Liver (tissue), 9 donors: ENCODE measurements around the gene CLMN. TPM values are rescaled to one million over a fixed set of nuclear protein-coding genes. Genes with fewer than 3 reads are reported as not detected.

Source experiments
- DNase-seq: peaks from one replicate; pipeline ENCODE4 v3.0.0-alpha.2; 2017; ENCODE audit warnings: low spot score
- H3K27ac ChIP-seq, 2 donors: one replicate each; pipeline ENCODE4 v1.7.0; 2013; ENCODE audit warnings: inconsistent platforms in 2 of 2, low read length in 2 of 2, control low read depth in 1 of 2, low read depth in 1 of 2, mild to moderate bottlenecking in 1 of 2
- H3K27me3 ChIP-seq, 4 donors: one replicate each; pipeline versions ENCODE4 v1.6.1 to v1.7.0; 2013; ENCODE audit warnings: low read length in 3 of 4, inconsistent platforms in 1 of 4, mild to moderate bottlenecking in 1 of 4, moderate library complexity in 1 of 4; ENCODE audit not compliant: control insufficient read depth in 4 of 4, insufficient read depth in 4 of 4
- H3K36me3 ChIP-seq, 4 donors: one replicate each; pipeline versions ENCODE4 v1.6.1 to v1.7.0; 2013; ENCODE audit warnings: low read length in 3 of 4, mild to moderate bottlenecking in 3 of 4, low read depth in 1 of 4, moderate library complexity in 1 of 4; ENCODE audit not compliant: control insufficient read depth in 4 of 4, insufficient read depth in 3 of 4
- H3K4me1 ChIP-seq, 4 donors: one replicate each; pipeline versions ENCODE4 v1.6.1 to v1.7.0; 2013; ENCODE audit warnings: low read length in 3 of 4, mild to moderate bottlenecking in 3 of 4, moderate library complexity in 1 of 4; ENCODE audit not compliant: control insufficient read depth in 4 of 4, insufficient read depth in 4 of 4
- H3K4me3 ChIP-seq, 3 donors: one replicate each; pipeline versions ENCODE4 v1.6.1 to v1.7.0; 2013; ENCODE audit warnings: low read length in 3 of 3, control low read depth in 1 of 3, low read depth in 1 of 3, mild to moderate bottlenecking in 1 of 3
- H3K9ac ChIP-seq, 2 donors: one replicate each; pipeline ENCODE4 v1.7.0; 2013; ENCODE audit warnings: low read length in 2 of 2, mild to moderate bottlenecking in 2 of 2, moderate library complexity in 2 of 2, control low read depth in 1 of 2, low read depth in 1 of 2
- H3K9me3 ChIP-seq, 4 donors: one replicate each; pipeline versions ENCODE4 v1.6.1 to v1.7.0; 2013; ENCODE audit warnings: low read length in 3 of 4; ENCODE audit not compliant: control insufficient read depth in 4 of 4
- EGR1 ChIP-seq, 2 donors: IDR thresholded peaks; 2 replicates each; pipeline ENCODE4 v1.6.1; 2016 to 2018; ENCODE audit warnings: antibody characterized with exemption in 2 of 2, low read depth in 2 of 2
- FOXA1 ChIP-seq: IDR thresholded peaks from 2 replicates; pipeline ENCODE4 v1.6.1; 2016; ENCODE audit warnings: antibody characterized with exemption
- GABPA ChIP-seq, 2 donors: IDR thresholded peaks in 1 of 2; conservative IDR thresholded peaks in 1 of 2; 2 replicates each; pipeline ENCODE4 v1.6.1; 2016; ENCODE audit warnings: antibody characterized with exemption in 2 of 2, mild to moderate bottlenecking in 1 of 2, moderate library complexity in 1 of 2
- HNF4A ChIP-seq, 2 donors: conservative IDR thresholded peaks; 2 replicates each; pipeline ENCODE4 v1.6.1; 2016; ENCODE audit warnings: antibody characterized with exemption in 2 of 2, mild to moderate bottlenecking in 2 of 2
- NR2F2 ChIP-seq: IDR thresholded peaks from 2 replicates; pipeline ENCODE4 v1.6.1; 2016; ENCODE audit warnings: antibody characterized with exemption
- RAD21 ChIP-seq, 2 donors: IDR thresholded peaks; 2 replicates each; pipeline ENCODE4 v1.6.1; 2016; ENCODE audit warnings: antibody characterized with exemption in 2 of 2, mild to moderate bottlenecking in 2 of 2
- RXRA ChIP-seq, 2 donors: IDR thresholded peaks; 2 replicates each; pipeline ENCODE4 v1.6.1; 2017 to 2018; ENCODE audit warnings: antibody characterized with exemption in 2 of 2, mild to moderate bottlenecking in 1 of 2
- SP1 ChIP-seq: IDR thresholded peaks from 2 replicates; pipeline ENCODE4 v1.6.1; 2018; ENCODE audit warnings: antibody characterized with exemption, mild to moderate bottlenecking
- TAF1 ChIP-seq: conservative IDR thresholded peaks from 2 replicates; pipeline ENCODE4 v1.6.1; 2016; ENCODE audit warnings: antibody characterized with exemption, mild to moderate bottlenecking
- YY1 ChIP-seq: IDR thresholded peaks from 2 replicates; pipeline ENCODE4 v1.6.1; 2016; ENCODE audit warnings: antibody characterized with exemption, mild to moderate bottlenecking
- WGBS: extraction: QIAGEN DNeasy Blood & Tissue Kit; methylation state at CpG from one replicate; pipeline ENCODE4 v1.1.7; 2013; 5-methylcytosine and 5-hydroxymethylcytosine counted together
- polyA plus RNA-seq, 2 donors: library from polyadenylated mRNA; stranded (reverse) in 1 of 2; unstranded in 1 of 2; fragments of 200-250 nt in 1 of 2; fragments of >200 nt in 1 of 2; fragmentation: Nextera tagmentation in 1 of 2; extraction: Ambion mirVana in 1 of 2; gene quantifications; one replicate each; pipeline versions ENCODE4 v1.2.1 to v1.2.3, GENCODE V29; 2013 to 2015
- total RNA-seq, 2 donors: library from RNA; depleted of rRNA; stranded (reverse); fragments of >200 nt; gene quantifications; one replicate each; pipeline ENCODE4 v1.2.3, GENCODE V29; 2014
- TF ChIP-seq, protein P1 (sequence below): IDR thresholded peaks from 2 replicates; pipeline ENCODE4 v1.6.1; 2016; ENCODE audit warnings: antibody characterized with exemption, mild to moderate bottlenecking
- TF ChIP-seq, protein P2 (sequence below): IDR thresholded peaks from 2 replicates; pipeline ENCODE4 v1.6.1; 2016; ENCODE audit warnings: antibody characterized with exemption
- TF ChIP-seq, protein P3 (sequence below): IDR thresholded peaks from 2 replicates; pipeline ENCODE4 v1.6.1; 2016; ENCODE audit warnings: antibody characterized with exemption
- TF ChIP-seq, protein P4 (sequence below): IDR thresholded peaks from 2 replicates; pipeline ENCODE4 v1.6.1; 2016; ENCODE audit warnings: antibody characterized with exemption
- TF ChIP-seq, protein P5 (sequence below): fragments of 150-350 bp; IDR thresholded peaks from 2 replicates; pipeline ENCODE4 v1.5.1; 2017; ENCODE audit warnings: improper control_type of control experiment, low read depth, low read length; ENCODE audit not compliant: missing input control
- donor health status: healthy.
- donor health status: healthy.
- donor health status: healthy.
- donor health status: healthy.
- donor health status: healthy.

Gene CLMN
- total and polyA plus RNA-seq, 4 donors: 6.0 to 41.1 (median 24.1) TPM

DNA sequence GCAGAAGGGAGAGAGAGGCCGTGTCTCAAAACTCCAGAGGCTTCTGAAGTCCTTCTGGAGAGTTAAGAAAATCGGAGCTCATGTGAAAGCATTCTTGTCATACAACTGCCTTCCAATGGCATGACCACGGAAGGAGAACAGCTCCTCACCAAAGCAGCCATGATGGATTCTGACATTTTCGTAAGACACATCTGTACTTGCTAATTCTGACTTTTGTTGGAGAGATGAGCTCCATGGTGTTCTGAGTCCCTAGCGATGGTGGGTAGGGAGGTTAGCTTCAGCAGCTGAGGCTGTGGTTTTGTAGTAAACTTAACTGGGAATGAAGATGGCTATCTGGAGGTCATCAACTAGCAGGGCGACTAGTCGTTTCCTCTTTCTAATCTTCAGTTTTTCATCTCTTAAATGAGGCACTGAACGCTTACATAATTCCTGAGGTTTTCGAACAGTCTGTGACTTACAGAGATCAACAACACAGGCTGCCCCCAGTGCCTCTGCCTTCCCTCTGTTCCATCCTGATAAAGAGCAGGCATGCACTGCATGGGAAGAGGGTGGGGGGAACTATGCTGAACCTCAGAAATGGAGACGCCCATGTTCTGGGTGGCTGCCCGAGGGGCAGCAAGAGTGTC is 133.8 kb downstream of the CLMN start:
- peak; percentile 52 for DNase-seq
- no peak overlapping the region for H3K4me3 ChIP-seq
- H3K9me3 ChIP-seq: no peaks in the 10 kb centered on the region
- TF ChIP-seq HNF4A (conservative IDR thresholded peaks at IDR 0.05): no peak
- TF ChIP-seq RXRA (IDR thresholded peaks at IDR 0.05): no peak
- TF ChIP-seq, protein P1, sequence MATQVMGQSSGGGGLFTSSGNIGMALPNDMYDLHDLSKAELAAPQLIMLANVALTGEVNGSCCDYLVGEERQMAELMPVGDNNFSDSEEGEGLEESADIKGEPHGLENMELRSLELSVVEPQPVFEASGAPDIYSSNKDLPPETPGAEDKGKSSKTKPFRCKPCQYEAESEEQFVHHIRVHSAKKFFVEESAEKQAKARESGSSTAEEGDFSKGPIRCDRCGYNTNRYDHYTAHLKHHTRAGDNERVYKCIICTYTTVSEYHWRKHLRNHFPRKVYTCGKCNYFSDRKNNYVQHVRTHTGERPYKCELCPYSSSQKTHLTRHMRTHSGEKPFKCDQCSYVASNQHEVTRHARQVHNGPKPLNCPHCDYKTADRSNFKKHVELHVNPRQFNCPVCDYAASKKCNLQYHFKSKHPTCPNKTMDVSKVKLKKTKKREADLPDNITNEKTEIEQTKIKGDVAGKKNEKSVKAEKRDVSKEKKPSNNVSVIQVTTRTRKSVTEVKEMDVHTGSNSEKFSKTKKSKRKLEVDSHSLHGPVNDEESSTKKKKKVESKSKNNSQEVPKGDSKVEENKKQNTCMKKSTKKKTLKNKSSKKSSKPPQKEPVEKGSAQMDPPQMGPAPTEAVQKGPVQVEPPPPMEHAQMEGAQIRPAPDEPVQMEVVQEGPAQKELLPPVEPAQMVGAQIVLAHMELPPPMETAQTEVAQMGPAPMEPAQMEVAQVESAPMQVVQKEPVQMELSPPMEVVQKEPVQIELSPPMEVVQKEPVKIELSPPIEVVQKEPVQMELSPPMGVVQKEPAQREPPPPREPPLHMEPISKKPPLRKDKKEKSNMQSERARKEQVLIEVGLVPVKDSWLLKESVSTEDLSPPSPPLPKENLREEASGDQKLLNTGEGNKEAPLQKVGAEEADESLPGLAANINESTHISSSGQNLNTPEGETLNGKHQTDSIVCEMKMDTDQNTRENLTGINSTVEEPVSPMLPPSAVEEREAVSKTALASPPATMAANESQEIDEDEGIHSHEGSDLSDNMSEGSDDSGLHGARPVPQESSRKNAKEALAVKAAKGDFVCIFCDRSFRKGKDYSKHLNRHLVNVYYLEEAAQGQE: no peak
- no peak for TF ChIP-seq YY1
- TF ChIP-seq, protein P2, sequence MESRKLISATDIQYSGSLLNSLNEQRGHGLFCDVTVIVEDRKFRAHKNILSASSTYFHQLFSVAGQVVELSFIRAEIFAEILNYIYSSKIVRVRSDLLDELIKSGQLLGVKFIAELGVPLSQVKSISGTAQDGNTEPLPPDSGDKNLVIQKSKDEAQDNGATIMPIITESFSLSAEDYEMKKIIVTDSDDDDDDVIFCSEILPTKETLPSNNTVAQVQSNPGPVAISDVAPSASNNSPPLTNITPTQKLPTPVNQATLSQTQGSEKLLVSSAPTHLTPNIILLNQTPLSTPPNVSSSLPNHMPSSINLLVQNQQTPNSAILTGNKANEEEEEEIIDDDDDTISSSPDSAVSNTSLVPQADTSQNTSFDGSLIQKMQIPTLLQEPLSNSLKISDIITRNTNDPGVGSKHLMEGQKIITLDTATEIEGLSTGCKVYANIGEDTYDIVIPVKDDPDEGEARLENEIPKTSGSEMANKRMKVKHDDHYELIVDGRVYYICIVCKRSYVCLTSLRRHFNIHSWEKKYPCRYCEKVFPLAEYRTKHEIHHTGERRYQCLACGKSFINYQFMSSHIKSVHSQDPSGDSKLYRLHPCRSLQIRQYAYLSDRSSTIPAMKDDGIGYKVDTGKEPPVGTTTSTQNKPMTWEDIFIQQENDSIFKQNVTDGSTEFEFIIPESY: no peak
- no peaks in the 10 kb centered on the region for H3K27me3 ChIP-seq
- peak overlapping the region; percentile 71 to 92 for H3K27ac ChIP-seq
- H3K36me3 ChIP-seq: peaks cover 0 to 4% (median 0%) of the 10 kb centered on the region in 4 donors
- 79% methylated on average over 11 of the region's 11 CpGs for WGBS
- H3K4me1 ChIP-seq: peaks cover 7 to 50% (median 46%) of the 10 kb centered on the region in 4 donors
- no peak overlapping the region for H3K9ac ChIP-seq

DNA sequence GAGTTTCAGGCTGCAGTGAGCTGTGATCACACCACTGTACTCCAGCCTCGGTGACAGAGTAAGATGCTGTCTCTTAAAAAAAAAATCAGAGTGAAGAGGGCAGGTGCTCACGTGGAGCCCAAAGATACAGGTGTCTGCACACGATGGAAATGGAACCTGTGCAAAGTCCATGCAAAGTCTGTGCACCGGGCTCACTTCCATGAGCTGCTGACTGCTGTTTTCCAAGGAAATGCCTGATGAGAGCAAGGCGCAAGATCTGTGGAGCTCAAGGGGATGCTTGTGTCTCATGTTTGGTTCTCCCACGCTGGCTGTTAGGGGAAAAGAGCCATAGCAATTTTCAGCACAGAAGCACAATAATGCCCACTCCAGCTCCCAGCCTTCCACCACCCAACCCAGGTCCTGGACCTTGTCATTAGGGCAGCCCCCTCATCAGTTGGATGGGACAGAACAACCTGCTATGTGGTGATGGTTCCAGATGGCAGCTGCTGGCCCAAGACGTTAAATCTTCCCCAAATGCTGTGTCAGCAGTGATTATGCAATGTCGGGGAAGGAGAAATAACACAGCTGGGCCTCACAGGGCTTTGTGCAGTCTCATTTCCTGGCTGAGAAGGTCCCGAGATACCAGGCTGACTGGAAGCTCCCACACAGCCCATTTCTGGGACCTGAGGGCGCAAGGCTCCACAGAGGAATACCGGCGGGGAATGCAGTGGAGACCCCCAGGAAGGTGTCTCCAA is 134.5 kb downstream of the CLMN start:
- Histone ChIP-seq H3K9ac (no peak overlapping the region), H3K4me1 (peaks cover 13 to 56% (median 51%) of the 10 kb centered on the region in 4 donors), H3K36me3 (peaks cover 0 to 2% (median 0%) of the 10 kb centered on the region in 4 donors), H3K4me3 (no peak overlapping the region), H3K27ac (peak overlapping the region; percentile 71 to 92), H3K27me3 (no peaks in the 10 kb centered on the region), H3K9me3 (no peaks in the 10 kb centered on the region)
- 53% methylated on average over 12 of the region's 12 CpGs for WGBS
- no peak for DNase-seq
- TF ChIP-seq RXRA (IDR thresholded peaks at IDR 0.05): peak; percentile 33 to 76
- no peak for TF ChIP-seq EGR1 (IDR thresholded peaks at IDR 0.05; ENCODE audit: low read depth in 2 of 2)
- TF ChIP-seq HNF4A (conservative IDR thresholded peaks at IDR 0.05): peak; percentile 91 to 92
- no peak for TF ChIP-seq FOXA1
- TF ChIP-seq RAD21 (IDR thresholded peaks at IDR 0.05): peak in 1 of 2 donors; percentile 6
- TF ChIP-seq TAF1: no peak
- no peak for TF ChIP-seq NR2F2
- TF ChIP-seq YY1: no peak
- TF ChIP-seq, protein P3, sequence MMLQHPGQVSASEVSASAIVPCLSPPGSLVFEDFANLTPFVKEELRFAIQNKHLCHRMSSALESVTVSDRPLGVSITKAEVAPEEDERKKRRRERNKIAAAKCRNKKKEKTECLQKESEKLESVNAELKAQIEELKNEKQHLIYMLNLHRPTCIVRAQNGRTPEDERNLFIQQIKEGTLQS: no peak
- TF ChIP-seq, protein P4, sequence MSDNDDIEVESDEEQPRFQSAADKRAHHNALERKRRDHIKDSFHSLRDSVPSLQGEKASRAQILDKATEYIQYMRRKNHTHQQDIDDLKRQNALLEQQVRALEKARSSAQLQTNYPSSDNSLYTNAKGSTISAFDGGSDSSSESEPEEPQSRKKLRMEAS: peak; percentile 55
- TF ChIP-seq GABPA (IDR thresholded peaks at IDR 0.05 in 1 of 2, conservative IDR thresholded peaks at IDR 0.05 in 1 of 2): no peak
- TF ChIP-seq SP1: peak; percentile 62
- TF ChIP-seq, protein P1: no peak
- TF ChIP-seq, protein P5, sequence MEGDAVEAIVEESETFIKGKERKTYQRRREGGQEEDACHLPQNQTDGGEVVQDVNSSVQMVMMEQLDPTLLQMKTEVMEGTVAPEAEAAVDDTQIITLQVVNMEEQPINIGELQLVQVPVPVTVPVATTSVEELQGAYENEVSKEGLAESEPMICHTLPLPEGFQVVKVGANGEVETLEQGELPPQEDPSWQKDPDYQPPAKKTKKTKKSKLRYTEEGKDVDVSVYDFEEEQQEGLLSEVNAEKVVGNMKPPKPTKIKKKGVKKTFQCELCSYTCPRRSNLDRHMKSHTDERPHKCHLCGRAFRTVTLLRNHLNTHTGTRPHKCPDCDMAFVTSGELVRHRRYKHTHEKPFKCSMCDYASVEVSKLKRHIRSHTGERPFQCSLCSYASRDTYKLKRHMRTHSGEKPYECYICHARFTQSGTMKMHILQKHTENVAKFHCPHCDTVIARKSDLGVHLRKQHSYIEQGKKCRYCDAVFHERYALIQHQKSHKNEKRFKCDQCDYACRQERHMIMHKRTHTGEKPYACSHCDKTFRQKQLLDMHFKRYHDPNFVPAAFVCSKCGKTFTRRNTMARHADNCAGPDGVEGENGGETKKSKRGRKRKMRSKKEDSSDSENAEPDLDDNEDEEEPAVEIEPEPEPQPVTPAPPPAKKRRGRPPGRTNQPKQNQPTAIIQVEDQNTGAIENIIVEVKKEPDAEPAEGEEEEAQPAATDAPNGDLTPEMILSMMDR: no peak
- TF ChIP-seq, protein P2: peak; percentile 23
